ENCODE measurements around the gene NTN4.

GRCh38 chr12:95796982-95797289 lies 6.4 kb upstream of the NTN4 start:
- TF ChIP-seq CTCF (IDR thresholded peaks at IDR 0.05), result no peak
- TF ChIP-seq EP300 (IDR thresholded peaks at IDR 0.05), result no peak
